Left ventricle myocardium superior (tissue), 1 donor: ENCODE data around the gene ZBED5. TPM values are rescaled to one million over a fixed set of nuclear protein-coding genes. Genes with fewer than 3 reads are reported as not detected.

ENCODE experiments used
- ATAC-seq: fragments of 200-7000 bp; cut with Tn5 transposase; one replicate; pipeline ENCODE4 v1.9.1; 2020; ENCODE audit warnings: mild to moderate bottlenecking, moderate library complexity
- DNase-seq: peaks from one replicate; pipeline ENCODE4 v3.0.0-alpha.2; 2020
- intact Hi-C: fragments of 100-400 bp; cut with micrococcal nuclease; formaldehyde crosslinking; loops from one replicate; pipeline ENCODE4 v1.11.0; 2022
- total RNA-seq: library from RNA; stranded (reverse); fragmentation: NEBNext Ultra II Directional; extraction: Animal tissue kit (Norgen Biotek cat#: 25700); gene quantifications from one replicate; pipeline ENCODE4 v1.2.1, GENCODE V29; 2021
- donor health status: DM: no; HTN: yes; CAD: no; lungs with severe emphysema.

ZBED5 gene
- total RNA-seq, 1 donor from 2014 or later: 41.7 TPM

DNA sequence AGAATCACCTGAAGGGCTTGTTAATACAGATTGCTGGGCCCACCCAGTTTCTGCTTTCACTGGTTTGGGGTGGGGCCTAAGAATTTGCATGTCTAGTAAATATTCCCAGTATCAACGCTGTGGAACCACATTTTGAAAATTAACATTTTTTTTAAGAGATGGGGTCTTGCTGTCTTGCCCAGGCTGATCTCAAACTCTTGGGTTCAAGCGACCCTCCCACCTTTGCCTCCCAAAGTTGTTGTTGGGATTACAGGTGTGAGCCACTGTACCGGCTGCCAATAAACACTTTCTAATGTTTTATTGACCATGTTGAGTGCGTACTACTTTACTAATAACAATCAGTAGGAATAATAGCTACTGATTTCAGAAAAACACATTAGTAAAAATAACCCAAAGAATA is 51.6 kb downstream of the ZBED5 start:
- intact Hi-C loops: no loop called here
- DNase-seq: no peak
- ATAC-seq: no peak

DNA sequence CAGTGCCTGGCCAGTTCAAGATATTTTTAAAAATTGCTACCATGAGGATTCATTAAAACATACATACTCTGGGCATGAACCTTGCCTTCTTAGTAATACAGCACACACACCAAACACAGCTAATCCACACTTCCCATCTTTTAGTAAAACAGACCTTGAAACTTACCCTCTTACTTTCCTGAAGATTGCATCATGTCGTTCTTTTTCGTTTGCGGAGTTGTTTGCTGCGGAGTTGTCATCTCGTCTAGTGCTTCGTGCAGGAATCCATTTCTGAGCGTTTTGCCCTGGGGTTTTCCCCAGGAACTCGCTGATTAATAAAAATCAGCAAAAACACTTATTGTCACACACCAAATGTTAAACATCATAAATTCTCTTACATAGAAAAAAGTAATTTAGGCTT is 52.1 kb downstream of the ZBED5 start:
- intact Hi-C loops: no loop called here
- DNase-seq: no peak
- no peak for ATAC-seq

DNA sequence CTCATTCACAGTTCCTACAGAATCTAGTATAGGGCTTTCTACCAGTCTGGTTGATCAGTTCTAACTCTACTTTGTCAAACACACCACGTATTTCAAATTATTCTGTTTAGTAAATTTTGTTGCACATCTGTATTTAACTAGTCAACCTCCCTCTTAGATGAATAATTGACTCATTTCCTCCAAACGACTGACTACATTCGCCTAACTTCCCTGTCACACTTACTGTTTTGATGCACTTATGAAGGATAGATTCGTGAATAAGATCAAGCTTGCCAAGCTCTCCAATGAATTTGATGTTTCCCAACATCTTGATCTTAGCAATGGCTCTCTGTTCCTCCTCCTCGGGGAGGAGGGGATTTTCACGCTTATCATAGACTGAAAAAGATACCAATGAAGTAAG is 54.2 kb downstream of the ZBED5 start:
- intact Hi-C loops: no loop called here

More for the DNA sequence above, 54.2 kb downstream of the ZBED5 start:
- DNase-seq: no peak
- ATAC-seq: no peak

Other genes starting within 250 kb of the ZBED5 start
- gene IRAG1, start 164.3 kb downstream of the ZBED5 start, total RNA-seq: 5.2 TPM
- 25.6 TPM for gene CTR9, start 106.8 kb downstream of the ZBED5 start, total RNA-seq
- gene EIF4G2, start 49.1 kb downstream of the ZBED5 start, total RNA-seq: 739 TPM